Mesothelial cell of epicardium (in vitro differentiated cells): ENCODE data around the gene HPCA. TPM values are rescaled to one million over a fixed set of nuclear protein-coding genes. Genes with fewer than 3 reads are reported as not detected.

ENCODE experiments used
- DNase-seq, 2 experiments: peaks; one replicate each; pipeline ENCODE4 v3.0.0; 2021; ENCODE audit warnings: low spot score in 2 of 2; ENCODE audit not compliant: unreplicated experiment in 2 of 2
- H3K27ac Mint-ChIP-seq: 2 replicates; pipeline ENCODE4 v1.8.0; 2021; ENCODE audit warnings: mixed read lengths
- H3K27me3 Mint-ChIP-seq: 2 replicates; pipeline ENCODE4 v1.8.0; 2021; ENCODE audit warnings: low read depth, mixed read lengths
- H3K36me3 Mint-ChIP-seq: 2 replicates; pipeline ENCODE4 v1.8.0; 2021; ENCODE audit warnings: mixed read lengths
- H3K4me1 Mint-ChIP-seq: 2 replicates; pipeline ENCODE4 v1.8.0; 2021; ENCODE audit warnings: mixed read lengths
- H3K4me3 Mint-ChIP-seq: 2 replicates; pipeline ENCODE4 v1.8.0; 2021; ENCODE audit warnings: mild to moderate bottlenecking, moderate library complexity, mixed read lengths
- H3K9me3 Mint-ChIP-seq: 2 replicates; pipeline ENCODE4 v1.8.0; 2021; ENCODE audit warnings: mixed read lengths
- CTCF ChIP-seq: fragments of 200-600 bp; sonication (generic); IDR thresholded peaks from one replicate; pipeline ENCODE4 v1.5.0; 2021; ENCODE audit warnings: antibody characterized with exemption; ENCODE audit not compliant: unreplicated experiment
- total RNA-seq: library from RNA; stranded (reverse); gene quantifications from 3 replicates; pipeline ENCODE4 v1.2.1, GENCODE V29; 2021

The HPCA gene
- total RNA-seq, 1 donor from 2014 or later = 2.9 TPM

- DNase-seq = no peak
- no peaks in the 10 kb centered on the region for H3K27me3 Mint-ChIP-seq
- H3K4me3 Mint-ChIP-seq = no peak overlapping the region
- H3K36me3 Mint-ChIP-seq = no peaks in the 10 kb centered on the region
- H3K4me1 Mint-ChIP-seq = peaks cover 13% of the 10 kb centered on the region
- H3K27ac Mint-ChIP-seq = no peak overlapping the region
- TF ChIP-seq CTCF = no peak
- no peaks in the 10 kb centered on the region for H3K9me3 Mint-ChIP-seq
These were observed 31.2 kb downstream of the HPCA start for GRCh38 chr1:32917521-32917920.

- H3K9me3 Mint-ChIP-seq = no peaks in the 10 kb centered on the region
- H3K4me1 Mint-ChIP-seq = peaks cover 13% of the 10 kb centered on the region
- TF ChIP-seq CTCF = no peak
- no peak overlapping the region for H3K4me3 Mint-ChIP-seq
- H3K27me3 Mint-ChIP-seq = no peaks in the 10 kb centered on the region
- no peaks in the 10 kb centered on the region for H3K36me3 Mint-ChIP-seq
- peak overlapping the region; percentile 21 for H3K27ac Mint-ChIP-seq
- no peak for DNase-seq
These were observed 31.9 kb downstream of the HPCA start for GRCh38 chr1:32918179-32918578.

DNA sequence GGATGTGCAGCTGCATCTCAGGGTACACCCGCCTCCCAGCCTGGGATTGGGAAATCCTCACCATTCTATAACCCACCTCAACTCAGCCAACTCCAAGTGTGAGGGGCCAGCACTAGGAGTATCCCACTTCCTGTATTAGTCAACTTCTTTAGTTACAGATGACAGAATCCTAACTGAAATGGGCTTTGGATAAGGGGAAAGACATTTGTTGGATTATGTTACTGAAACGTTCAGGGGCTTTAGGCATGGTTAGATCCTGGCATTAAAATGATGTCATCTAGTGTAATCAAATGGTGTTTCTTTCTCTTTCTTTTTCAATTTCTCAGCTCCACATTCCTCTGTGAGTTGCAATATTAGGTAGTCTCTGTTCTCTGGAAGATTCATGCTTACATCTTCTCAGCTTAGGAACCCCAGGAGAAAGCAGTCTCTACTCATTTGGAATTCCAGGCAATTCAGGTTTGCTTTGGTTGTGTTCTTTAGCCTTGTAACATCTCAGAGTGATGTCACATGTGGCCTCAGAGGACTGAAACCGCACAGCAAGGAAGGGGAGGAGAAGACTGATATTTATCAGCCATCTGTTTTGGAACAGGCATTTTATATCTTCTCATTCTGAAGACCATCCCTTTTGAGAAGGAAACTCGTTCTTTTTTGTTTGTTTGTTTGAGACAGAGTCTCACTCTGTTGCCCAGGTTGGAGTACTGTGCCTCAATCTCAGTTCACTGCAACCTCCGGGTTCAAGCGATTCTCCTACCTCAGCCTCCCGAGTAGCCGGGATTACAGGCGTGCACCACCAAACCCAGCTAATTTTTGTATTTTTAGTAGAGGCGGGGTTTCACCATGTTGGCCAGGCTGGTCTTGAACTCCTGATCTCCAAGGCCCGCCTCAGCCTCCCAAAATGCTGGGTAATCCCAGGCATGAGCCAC, 33.8 kb downstream of the HPCA start:
- no peak overlapping the region for H3K4me3 Mint-ChIP-seq
- H3K27ac Mint-ChIP-seq = peak overlapping the region; percentile 11
- H3K27me3 Mint-ChIP-seq = no peaks in the 10 kb centered on the region
- no peaks in the 10 kb centered on the region for H3K36me3 Mint-ChIP-seq
- H3K9me3 Mint-ChIP-seq = no peaks in the 10 kb centered on the region
- H3K4me1 Mint-ChIP-seq = peaks cover 24% of the 10 kb centered on the region
- no peak for TF ChIP-seq CTCF
- no peak for DNase-seq

DNA sequence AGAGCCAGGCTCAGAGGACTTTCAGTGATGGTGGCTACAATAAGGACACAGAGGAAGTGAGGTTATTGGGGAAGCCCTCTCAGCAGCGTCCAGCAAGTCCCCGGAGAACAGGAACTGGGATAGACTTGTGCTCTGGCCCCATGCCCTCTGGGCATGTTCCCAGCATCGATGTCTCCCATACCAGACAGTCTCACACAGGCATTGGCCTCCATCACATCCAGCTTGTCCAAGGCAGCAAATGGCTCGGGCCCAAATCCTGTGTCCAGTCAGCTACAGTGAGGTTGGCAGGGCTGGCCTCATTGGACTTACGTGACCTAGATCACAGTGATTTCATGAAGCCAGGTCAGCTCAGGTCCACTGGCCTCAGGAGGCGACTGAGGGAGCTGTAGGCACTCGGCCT, 34.5 kb downstream of the HPCA start:
- DNase-seq = no peak
- no peak for TF ChIP-seq CTCF
- H3K4me3 Mint-ChIP-seq = no peak overlapping the region
- H3K4me1 Mint-ChIP-seq = peaks cover 31% of the 10 kb centered on the region
- H3K36me3 Mint-ChIP-seq = no peaks in the 10 kb centered on the region
- no peak overlapping the region for H3K27ac Mint-ChIP-seq
- no peaks in the 10 kb centered on the region for H3K27me3 Mint-ChIP-seq
- no peaks in the 10 kb centered on the region for H3K9me3 Mint-ChIP-seq

DNA sequence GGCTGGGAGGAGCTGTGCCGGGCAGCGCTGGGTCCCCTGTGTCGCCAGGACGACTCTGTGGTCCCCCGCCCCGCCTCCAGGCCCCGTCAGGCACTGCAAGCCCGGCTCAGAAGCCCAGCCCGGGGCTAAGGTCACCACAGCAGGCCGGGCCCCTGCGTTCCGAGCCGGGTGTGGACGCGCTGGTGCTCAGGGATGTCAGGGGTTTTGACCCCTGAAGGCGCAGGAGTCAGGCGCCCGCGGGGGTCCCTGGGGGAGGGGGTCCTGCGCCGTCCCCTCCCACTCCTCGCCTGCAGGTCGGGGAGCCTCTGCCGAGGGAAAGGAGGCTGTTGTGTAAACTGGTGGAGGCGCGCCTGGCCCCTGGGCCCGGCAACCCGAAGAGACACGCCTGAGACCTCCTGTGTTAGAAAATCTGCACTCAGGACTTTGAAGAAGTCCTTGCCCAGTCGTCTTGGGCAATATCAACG, 38.6 kb downstream of the HPCA start:
- no peaks in the 10 kb centered on the region for H3K9me3 Mint-ChIP-seq
- peak overlapping the region; percentile 90 for H3K27ac Mint-ChIP-seq
- TF ChIP-seq CTCF = no peak
- H3K36me3 Mint-ChIP-seq = no peaks in the 10 kb centered on the region
- peaks cover 34% of the 10 kb centered on the region for H3K4me1 Mint-ChIP-seq
- H3K4me3 Mint-ChIP-seq = peak overlapping the region; percentile 59
- no peaks in the 10 kb centered on the region for H3K27me3 Mint-ChIP-seq
- DNase-seq = no peak
